K562 (cell line): ENCODE measurements around the gene RHOC. TPM values are rescaled to one million over a fixed set of nuclear protein-coding genes. Genes with fewer than 3 reads are reported as not detected.

Source experiments
- ATAC-seq: fragments of 200-7000 bp; cut with Tn5 transposase; 3 replicates; pipeline ENCODE4 v1.9.1; 2020; ENCODE audit warnings: moderate library complexity
- BruUV-seq: library from RNA; stranded (reverse); fragments of 400-500 nt; replicated peaks from 2 replicates; lab custom pipeline; 2021; lab: Mats Ljungman, UMichigan
- CTCF ChIA-PET: fragments of 300-600 bp; formaldehyde crosslinking; extraction: SDS; loops from one replicate; lab custom pipeline; 2021; ENCODE audit warnings: low intra/inter-chr PET ratio; lab: Yijun Ruan, JAX
- POLR2A ChIA-PET: fragments of 300-600, 350-650 bp; sonication (Branson Sonifier 250); formaldehyde crosslinking; extraction: SDS; loops from one replicate; lab custom pipeline; 2021; ENCODE audit warnings: antibody characterized with exemption, inconsistent platforms; lab: Yijun Ruan, JAX
- DNase-seq, 4 experiments: peaks; one replicate each; pipeline versions ENCODE4 v3.0.0 to v3.0.0-alpha.2; 2011 to 2018; ENCODE audit warnings: low spot score in 3 of 4, mixed read lengths in 3 of 4; ENCODE audit errors: extremely low read depth in 1 of 4
- FAIRE-seq: peaks from 2 replicates; lab custom pipeline; 2011; peaks lifted over from hg19 to GRCh38; lab: Jason Lieb, UNC
- H2AFZ ChIP-seq: 2 replicates; pipeline ENCODE4 v1.6.0; 2011; ENCODE audit warnings: low read depth, low read length, control low read depth, inconsistent platforms
- H3K27ac ChIP-seq: fragments of 200-600 bp; 3 replicates; pipeline ENCODE4 v1.8.0; 2011; ENCODE audit warnings: low read depth, mild to moderate bottlenecking, control low read depth, inconsistent platforms, low read length, moderate library complexity, mixed read lengths; ENCODE audit errors: extremely low read depth
- H3K27me3 ChIP-seq, 2 experiments: fragments of 300-600 bp in 1 of 2; 2 replicates in 1 of 2; 3 replicates in 1 of 2; pipeline versions ENCODE4 v1.6.0 to v1.8.0; 2011; ENCODE audit warnings: inconsistent platforms in 2 of 2, low read length in 2 of 2, mild to moderate bottlenecking in 1 of 2, mixed read lengths in 1 of 2, moderate library complexity in 1 of 2; ENCODE audit not compliant: control insufficient read depth in 2 of 2, insufficient read depth in 2 of 2
- H3K36me3 ChIP-seq: fragments of 300-600 bp; 3 replicates; pipeline ENCODE4 v1.8.0; 2011; ENCODE audit warnings: mild to moderate bottlenecking, low read length, inconsistent platforms; ENCODE audit not compliant: control insufficient read depth, insufficient read depth
- H3K4me1 ChIP-seq, 2 experiments: fragments of 200-600 bp in 1 of 2; replicated peaks in 1 of 2; 2 replicates in 1 of 2; 3 replicates in 1 of 2; pipeline versions ENCODE4 v1.5.1 to v1.8.0; 2011; ENCODE audit warnings: inconsistent platforms in 2 of 2, low read length in 2 of 2, mild to moderate bottlenecking in 1 of 2, mixed read lengths in 1 of 2, moderate library complexity in 1 of 2; ENCODE audit not compliant: control insufficient read depth in 2 of 2, insufficient read depth in 2 of 2
- H3K4me2 ChIP-seq: 2 replicates; pipeline ENCODE4 v1.6.1; 2011; ENCODE audit warnings: low read length, control low read depth, inconsistent platforms, mixed read lengths; ENCODE audit not compliant: insufficient read depth
- H3K4me3 ChIP-seq: fragments of 200-600 bp; sonication (generic), shearing (Covaris generic); 2 replicates; pipeline ENCODE4 v1.5.1; 2016; ENCODE audit warnings: control low read depth, inconsistent platforms
- H3K79me2 ChIP-seq: fragments of 200-600 bp; 3 replicates; pipeline ENCODE4 v1.8.0; 2011; ENCODE audit warnings: low read length, inconsistent platforms; ENCODE audit not compliant: control insufficient read depth, insufficient read depth
- H3K9ac ChIP-seq, 2 experiments: 2 replicates each; pipeline versions ENCODE4 v1.6.0 to v1.6.1; 2011; ENCODE audit warnings: low read depth in 2 of 2, low read length in 2 of 2, control low read depth in 1 of 2, inconsistent platforms in 1 of 2, mild to moderate bottlenecking in 1 of 2, mixed read lengths in 1 of 2; ENCODE audit not compliant: insufficient read depth in 1 of 2
- H3K9me1 ChIP-seq: one replicate; pipeline ENCODE4 v1.6.0; 2011; ENCODE audit warnings: inconsistent platforms, mild to moderate bottlenecking, low read length, moderate library complexity; ENCODE audit not compliant: control insufficient read depth, insufficient read depth
- H3K9me3 ChIP-seq: replicated peaks from 2 replicates; pipeline ENCODE4 v1.5.1; 2011; ENCODE audit warnings: low read depth, low read length, inconsistent platforms; ENCODE audit not compliant: control insufficient read depth, insufficient read depth
- H4K20me1 ChIP-seq: replicated peaks from 2 replicates; pipeline ENCODE4 v1.6.1; 2011; ENCODE audit warnings: low read length, inconsistent platforms, mixed read lengths; ENCODE audit not compliant: control insufficient read depth, insufficient read depth
- BCL6 ChIP-seq: fragments of 250-450 bp; sonication (Bioruptor Pico); IDR thresholded peaks from 2 replicates; pipeline ENCODE4 v1.4.0; 2020
- C11orf30 ChIP-seq: fragments of 450-650 bp; IDR thresholded peaks from 2 replicates; pipeline ENCODE4 v1.6.1; 2016; ENCODE audit warnings: low read depth, mild to moderate bottlenecking
- CBX1 ChIP-seq: sonication (generic); IDR thresholded peaks from 2 replicates; pipeline ENCODE4 v1.6.1; 2016; ENCODE audit warnings: antibody characterized with exemption, low read depth, mild to moderate bottlenecking
- CSDE1 ChIP-seq, 2 experiments: fragments of 450-650 bp; IDR thresholded peaks; 2 replicates each; pipeline ENCODE4 v1.6.1; 2016; ENCODE audit warnings: mild to moderate bottlenecking in 1 of 2
- MTA2 ChIP-seq: fragments of 450-650 bp; IDR thresholded peaks from 2 replicates; pipeline ENCODE4 v1.6.1; 2016; ENCODE audit warnings: low read depth
- NUFIP1 ChIP-seq: fragments of 450-650 bp; IDR thresholded peaks from 2 replicates; pipeline ENCODE4 v1.6.1; 2018; ENCODE audit not compliant: partially characterized antibody
- TRIM24 ChIP-seq, 2 experiments: fragments of 450-650 bp; IDR thresholded peaks; 2 replicates each; pipeline ENCODE4 v1.6.1; 2016
- ZNF134 ChIP-seq: fragments of 250-450 bp; sonication (Bioruptor Pico); conservative IDR thresholded peaks from 2 replicates; pipeline ENCODE4 v1.4.0; 2020
- ZNF518B ChIP-seq: fragments of 250-450 bp; sonication (Bioruptor Pico); IDR thresholded peaks from 2 replicates; pipeline ENCODE4 v1.5.0; 2021; ENCODE audit warnings: mild to moderate bottlenecking, moderate library complexity
- WGBS: fragments of 100-300 bp; shearing (Covaris generic); methylation state at CpG from one replicate; pipeline ENCODE4 v1.1.6; 2016; ENCODE audit warnings: low coverage, mixed read lengths; ENCODE audit not compliant: insufficient coverage; ENCODE audit errors: missing lambda C conversion rate; 5-methylcytosine and 5-hydroxymethylcytosine counted together
- in situ Hi-C: fragments of 300-500 bp; cut with MboI; formaldehyde crosslinking; loops from 4 replicates; pipeline ENCODE4 v1.15.0; 2018; ENCODE audit warnings: inconsistent platforms, mixed read lengths
- intact Hi-C: fragments of 100-400 bp; cut with micrococcal nuclease; formaldehyde crosslinking; loops from 2 replicates; pipeline ENCODE4 v1.14.2; 2022
- polyA plus RNA-seq, 8 experiments: library from polyadenylated mRNA; depleted of rRNA in 4 of 8; stranded (reverse) in 5 of 8; unstranded in 3 of 8; fragments of >200 nt; fragmentation: Nextera tagmentation in 2 of 8; fragmentation: Illumina TruSeq in 1 of 8; extraction: Ambion mirVana in 2 of 8; extraction: Trizol in 1 of 8; gene quantifications; 2 replicates each; pipeline versions ENCODE4 v1.2.1 to v1.2.3, GENCODE V29; 2011 to 2014; ENCODE audit warnings: inconsistent platforms in 1 of 8, missing spikeins in 1 of 8
- total RNA-seq, 7 experiments: library from RNA; depleted of rRNA in 6 of 7; stranded (reverse); fragments of >200 nt in 6 of 7; fragmentation: Illumina TruSeq in 2 of 7; extraction: Trizol in 2 of 7; gene quantifications; 2 replicates each; pipeline versions ENCODE4 v1.2.1 to v1.2.3, GENCODE V29; 2011 to 2021; ENCODE audit warnings: low replicate concordance in 1 of 7
- TF ChIP-seq, protein P1 (sequence below), 2 experiments: fragments of 450-650 bp; IDR thresholded peaks; 2 replicates each; pipeline ENCODE4 v1.6.1; 2016
- TF ChIP-seq, protein P2 (sequence below): fragments of 200-800 bp; sonication (Bioruptor generic); IDR thresholded peaks from 2 replicates; pipeline ENCODE4 v1.6.1; 2016; ENCODE audit warnings: missing genetic modification characterization, missing compliant biosample characterization

Gene RHOC
- total and polyA plus RNA-seq, 9 of the 15 experiments (the other 6 are each of a cell fraction or from before 2014, with no cell fraction given), result 35.2 to 364 (median 204) TPM

DNA sequence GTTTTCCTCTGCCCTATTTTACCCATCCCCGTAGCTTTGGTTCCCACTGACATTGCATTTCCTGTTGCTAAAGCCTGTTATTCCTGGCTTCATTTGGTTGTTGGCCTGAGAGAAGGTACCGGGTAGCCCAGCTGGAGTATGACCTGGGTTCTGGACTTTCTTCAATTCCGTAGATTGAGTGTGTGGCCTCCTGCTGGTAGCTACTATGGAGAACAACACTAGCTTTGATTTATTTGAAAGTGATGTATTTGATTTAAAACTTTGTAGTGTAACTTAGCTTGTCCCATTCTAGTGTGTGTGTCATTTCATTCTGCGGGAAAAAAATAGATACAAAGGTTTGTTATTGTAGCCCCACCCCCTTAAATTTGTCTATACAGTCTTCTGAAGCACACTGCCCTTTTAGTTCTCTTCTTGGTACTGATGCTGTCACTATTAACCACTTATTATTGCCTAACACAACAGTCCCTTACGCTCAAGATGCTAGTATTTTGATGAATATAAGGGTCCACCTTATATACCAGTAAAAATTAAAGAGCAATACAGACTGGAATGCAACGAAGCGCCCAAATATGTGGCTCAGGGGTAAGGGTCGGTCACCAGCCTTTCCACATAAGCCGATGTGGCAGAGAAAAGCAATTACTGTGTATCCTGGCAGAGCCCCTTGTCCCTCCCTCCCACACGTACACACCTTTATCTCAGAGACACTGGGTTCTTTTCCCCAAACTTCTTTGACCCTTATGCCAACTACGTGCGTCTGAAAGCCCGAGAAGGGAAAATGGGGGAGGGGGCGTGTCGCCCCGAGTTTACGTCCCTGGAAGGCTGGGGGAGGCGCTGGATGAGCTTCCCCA is 33.1 kb downstream of the RHOC start:
- FAIRE-seq, result peak; percentile 26
- no peaks in the 10 kb centered on the region for H3K27me3 ChIP-seq
- in situ Hi-C loops, result no loop called here
- TF ChIP-seq, protein P1, sequence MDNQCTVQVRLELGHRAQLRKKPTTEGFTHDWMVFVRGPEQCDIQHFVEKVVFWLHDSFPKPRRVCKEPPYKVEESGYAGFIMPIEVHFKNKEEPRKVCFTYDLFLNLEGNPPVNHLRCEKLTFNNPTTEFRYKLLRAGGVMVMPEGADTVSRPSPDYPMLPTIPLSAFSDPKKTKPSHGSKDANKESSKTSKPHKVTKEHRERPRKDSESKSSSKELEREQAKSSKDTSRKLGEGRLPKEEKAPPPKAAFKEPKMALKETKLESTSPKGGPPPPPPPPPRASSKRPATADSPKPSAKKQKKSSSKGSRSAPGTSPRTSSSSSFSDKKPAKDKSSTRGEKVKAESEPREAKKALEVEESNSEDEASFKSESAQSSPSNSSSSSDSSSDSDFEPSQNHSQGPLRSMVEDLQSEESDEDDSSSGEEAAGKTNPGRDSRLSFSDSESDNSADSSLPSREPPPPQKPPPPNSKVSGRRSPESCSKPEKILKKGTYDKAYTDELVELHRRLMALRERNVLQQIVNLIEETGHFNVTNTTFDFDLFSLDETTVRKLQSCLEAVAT (IDR thresholded peaks at IDR 0.05), result no peak
- TF ChIP-seq ZNF134 (CRISPR knock-in tag), result no peak
- peak; percentile 28; the same call in 1 of the 2 replicates for TF ChIP-seq BCL6
- no peak for TF ChIP-seq NUFIP1
- TF ChIP-seq MTA2, result no peak
- TF ChIP-seq C11orf30, result no peak
- TF ChIP-seq CBX1, result peak; percentile 93; the same call in 1 of the 2 replicates
- 0 out of 4 replicates have a peak, but pooled peaks of 1 of the 2 experiments have one; percentile 38 for TF ChIP-seq CSDE1 (IDR thresholded peaks at IDR 0.05)
- peak; percentile 35; the same call in 1 of the 2 replicates for TF ChIP-seq ZNF518B (CRISPR knock-in tag)
- no peak for TF ChIP-seq TRIM24 (IDR thresholded peaks at IDR 0.05)
- TF ChIP-seq, protein P2, sequence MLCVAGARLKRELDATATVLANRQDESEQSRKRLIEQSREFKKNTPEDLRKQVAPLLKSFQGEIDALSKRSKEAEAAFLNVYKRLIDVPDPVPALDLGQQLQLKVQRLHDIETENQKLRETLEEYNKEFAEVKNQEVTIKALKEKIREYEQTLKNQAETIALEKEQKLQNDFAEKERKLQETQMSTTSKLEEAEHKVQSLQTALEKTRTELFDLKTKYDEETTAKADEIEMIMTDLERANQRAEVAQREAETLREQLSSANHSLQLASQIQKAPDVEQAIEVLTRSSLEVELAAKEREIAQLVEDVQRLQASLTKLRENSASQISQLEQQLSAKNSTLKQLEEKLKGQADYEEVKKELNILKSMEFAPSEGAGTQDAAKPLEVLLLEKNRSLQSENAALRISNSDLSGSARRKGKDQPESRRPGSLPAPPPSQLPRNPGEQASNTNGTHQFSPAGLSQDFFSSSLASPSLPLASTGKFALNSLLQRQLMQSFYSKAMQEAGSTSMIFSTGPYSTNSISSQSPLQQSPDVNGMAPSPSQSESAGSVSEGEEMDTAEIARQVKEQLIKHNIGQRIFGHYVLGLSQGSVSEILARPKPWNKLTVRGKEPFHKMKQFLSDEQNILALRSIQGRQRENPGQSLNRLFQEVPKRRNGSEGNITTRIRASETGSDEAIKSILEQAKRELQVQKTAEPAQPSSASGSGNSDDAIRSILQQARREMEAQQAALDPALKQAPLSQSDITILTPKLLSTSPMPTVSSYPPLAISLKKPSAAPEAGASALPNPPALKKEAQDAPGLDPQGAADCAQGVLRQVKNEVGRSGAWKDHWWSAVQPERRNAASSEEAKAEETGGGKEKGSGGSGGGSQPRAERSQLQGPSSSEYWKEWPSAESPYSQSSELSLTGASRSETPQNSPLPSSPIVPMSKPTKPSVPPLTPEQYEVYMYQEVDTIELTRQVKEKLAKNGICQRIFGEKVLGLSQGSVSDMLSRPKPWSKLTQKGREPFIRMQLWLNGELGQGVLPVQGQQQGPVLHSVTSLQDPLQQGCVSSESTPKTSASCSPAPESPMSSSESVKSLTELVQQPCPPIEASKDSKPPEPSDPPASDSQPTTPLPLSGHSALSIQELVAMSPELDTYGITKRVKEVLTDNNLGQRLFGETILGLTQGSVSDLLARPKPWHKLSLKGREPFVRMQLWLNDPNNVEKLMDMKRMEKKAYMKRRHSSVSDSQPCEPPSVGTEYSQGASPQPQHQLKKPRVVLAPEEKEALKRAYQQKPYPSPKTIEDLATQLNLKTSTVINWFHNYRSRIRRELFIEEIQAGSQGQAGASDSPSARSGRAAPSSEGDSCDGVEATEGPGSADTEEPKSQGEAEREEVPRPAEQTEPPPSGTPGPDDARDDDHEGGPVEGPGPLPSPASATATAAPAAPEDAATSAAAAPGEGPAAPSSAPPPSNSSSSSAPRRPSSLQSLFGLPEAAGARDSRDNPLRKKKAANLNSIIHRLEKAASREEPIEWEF (CRISPR knock-in tag), result peak; percentile 71; the same call in 1 of the 2 replicates

More for the DNA sequence above, 33.1 kb downstream of the RHOC start:
- BruUV-seq, result no TSS peak
- ChIA-PET POLR2A (interaction anchor here (0.6 to 7.3 kb wide), 15 partner anchors 10 to 152 kb away, joined by 3 to 104 read pairs (median 8); partner anchors contain the start of genes PPM1J and ST7L), CTCF (interaction anchor here (2.2 kb wide), 1 partner anchor 33 kb away, joined by 15 read pairs; the partner anchor contains the start of gene RHOC)
- no peaks in the 10 kb centered on the region for H4K20me1 ChIP-seq
- peaks cover 53% of the 10 kb centered on the region for H3K36me3 ChIP-seq
- no peaks in the 10 kb centered on the region for H3K9me3 ChIP-seq
- H3K79me2 ChIP-seq, result peaks cover 45% of the 10 kb centered on the region
- peak overlapping the region; percentile 87 to 98 for H3K9ac ChIP-seq
- DNase-seq (peak in 3 of 4 experiments; percentile 50 to 54 (median 50)), ATAC-seq (peak; percentile 44)
- intact Hi-C loops, result loop anchor here (1.0 kb wide), 2 partner anchors 33 to 54 kb away; partner anchors contain the start of gene RHOC
- peak overlapping the region; percentile 71 for H3K4me3 ChIP-seq
- H2AFZ ChIP-seq, result peak overlapping the region; percentile 89
- H3K4me2 ChIP-seq, result peak overlapping the region; percentile 85
- peak overlapping the region; percentile 86 for H3K27ac ChIP-seq
- no peaks in the 10 kb centered on the region for H3K9me1 ChIP-seq
- H3K4me1 ChIP-seq, result peaks cover 18 to 42% of the 10 kb centered on the region in 2 experiments
- 17% methylated on average over 18 of the region's 18 CpGs for WGBS
